Hepatocyte (in vitro differentiated cells): ENCODE results near the gene ITGA4. TPM values are rescaled to one million over a fixed set of nuclear protein-coding genes. Genes with fewer than 3 reads are reported as not detected.

Source experiments
- DNase-seq: peaks from one replicate; pipeline ENCODE4 v3.0.0-alpha.2; 2016; ENCODE audit warnings: low spot score
- H2AFZ ChIP-seq: fragments of 200-600 bp; sonication (generic); 2 replicates; pipeline ENCODE4 v1.6.0; 2016; ENCODE audit warnings: antibody characterized with exemption, mild to moderate bottlenecking
- H3K27ac ChIP-seq: fragments of 200-600 bp; sonication (generic); 2 replicates; pipeline ENCODE4 v1.5.1; 2016; ENCODE audit warnings: mild to moderate bottlenecking
- H3K27me3 ChIP-seq: fragments of 200-600 bp; sonication (generic); 2 replicates; pipeline ENCODE4 v1.6.1; 2016
- H3K36me3 ChIP-seq: fragments of 200-600 bp; sonication (generic); replicated peaks from 2 replicates; pipeline ENCODE4 v1.5.1; 2016; ENCODE audit warnings: low read depth; ENCODE audit not compliant: insufficient read depth
- H3K4me1 ChIP-seq: fragments of 200-600 bp; sonication (generic); 2 replicates; pipeline ENCODE4 v1.5.1; 2016; ENCODE audit warnings: mild to moderate bottlenecking, moderate library complexity; ENCODE audit not compliant: insufficient read depth
- H3K4me2 ChIP-seq: fragments of 200-600 bp; sonication (generic); 2 replicates; pipeline ENCODE4 v1.6.0; 2016
- H3K4me3 ChIP-seq: fragments of 200-600 bp; sonication (generic); 2 replicates; pipeline ENCODE4 v1.5.1; 2016; ENCODE audit warnings: mild to moderate bottlenecking
- H3K79me2 ChIP-seq: fragments of 200-600 bp; sonication (generic); 2 replicates; pipeline ENCODE4 v1.6.0; 2017; ENCODE audit warnings: mild to moderate bottlenecking
- H3K9me2 ChIP-seq: fragments of 200-600 bp; sonication (generic); replicated peaks from 2 replicates; pipeline ENCODE4 v1.6.0; 2017; ENCODE audit warnings: mild to moderate bottlenecking; ENCODE audit not compliant: insufficient read depth
- H3K9me3 ChIP-seq: fragments of 200-600 bp; sonication (generic); 2 replicates; pipeline ENCODE4 v1.5.1; 2016; ENCODE audit warnings: low read depth, mild to moderate bottlenecking
- H4K20me1 ChIP-seq: fragments of 200-600 bp; sonication (generic); 2 replicates; pipeline ENCODE4 v1.6.0; 2016; ENCODE audit warnings: mild to moderate bottlenecking; ENCODE audit not compliant: insufficient read depth, poor library complexity, severe bottlenecking
- EZH2 ChIP-seq: fragments of 200-600 bp; sonication (generic); IDR thresholded peaks from 2 replicates; pipeline ENCODE4 v1.6.1; 2016; ENCODE audit warnings: antibody characterized with exemption, mild to moderate bottlenecking, borderline replicate concordance
- EZH2phosphoT487 ChIP-seq: fragments of 200-600 bp; sonication (generic); IDR thresholded peaks from one replicate; pipeline ENCODE4 v1.6.1; 2018; ENCODE audit warnings: antibody characterized with exemption, mild to moderate bottlenecking, low read depth, moderate library complexity; ENCODE audit not compliant: unreplicated experiment, severe bottlenecking
- WGBS: methylation state at CpG from one replicate; pipeline ENCODE4 v1.1.6; 2016; ENCODE audit warnings: low lambda C conversion rate; ENCODE audit errors: missing lambda C conversion rate; 5-methylcytosine and 5-hydroxymethylcytosine counted together
- polyA plus RNA-seq: library from polyadenylated mRNA; unstranded; fragments of >200 nt; fragmentation: Nextera tagmentation; extraction: Ambion mirVana; gene quantifications from 2 replicates; pipeline ENCODE4 v1.2.1, GENCODE V29; 2016
- total RNA-seq: library from RNA; depleted of rRNA; stranded (reverse); fragments of >200 nt; gene quantifications from 2 replicates; pipeline ENCODE4 v1.2.3, GENCODE V29; 2014
- TF ChIP-seq, protein P1 (sequence below): fragments of 200-600 bp; sonication (generic); IDR thresholded peaks from 2 replicates; pipeline ENCODE4 v1.5.1; 2016; ENCODE audit warnings: antibody characterized with exemption, mild to moderate bottlenecking; ENCODE audit not compliant: poor library complexity

Gene ITGA4
- total and polyA plus RNA-seq, 2 experiments from 2014 or later = 1.9 to 6.3 TPM

DNA sequence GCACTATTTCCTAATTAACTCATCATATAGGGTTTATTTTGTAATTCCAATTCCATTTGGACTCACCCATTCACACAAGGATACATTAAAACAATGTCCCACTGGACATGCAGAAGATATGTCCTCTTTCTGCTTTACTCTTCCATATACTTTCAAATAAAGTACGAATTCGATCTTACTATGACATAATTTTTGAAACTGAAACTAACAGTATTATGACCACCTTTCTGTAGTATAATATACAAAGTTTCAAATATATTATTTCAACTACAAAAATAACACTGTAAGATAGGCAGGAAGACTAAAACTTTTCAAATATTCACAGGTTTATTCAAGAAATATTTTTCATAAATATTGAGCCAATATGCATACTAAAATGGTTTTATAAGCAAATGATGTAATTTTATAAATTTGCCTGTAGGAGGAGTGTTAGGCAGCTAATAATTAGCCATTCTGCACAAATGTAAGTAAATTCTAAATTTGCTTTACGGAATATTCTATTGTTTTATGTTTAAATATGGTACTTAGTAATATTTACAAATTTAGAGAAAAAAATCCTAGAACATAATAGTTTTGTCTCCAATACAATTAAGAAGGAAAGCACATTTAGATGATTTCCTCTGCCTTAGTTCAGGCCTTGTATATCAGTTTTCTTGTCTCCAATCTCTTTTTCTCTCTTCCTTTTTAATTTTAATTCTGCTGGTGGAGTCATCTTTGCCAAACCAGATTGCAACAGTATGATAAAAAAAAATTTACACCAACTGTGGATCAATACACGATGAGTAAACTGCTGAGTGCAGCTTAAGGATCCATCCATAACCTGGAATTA, 113.9 kb downstream of the ITGA4 start:
- no peak for TF ChIP-seq EZH2
- TF ChIP-seq EZH2phosphoT487 = no peak
- TF ChIP-seq, protein P1, sequence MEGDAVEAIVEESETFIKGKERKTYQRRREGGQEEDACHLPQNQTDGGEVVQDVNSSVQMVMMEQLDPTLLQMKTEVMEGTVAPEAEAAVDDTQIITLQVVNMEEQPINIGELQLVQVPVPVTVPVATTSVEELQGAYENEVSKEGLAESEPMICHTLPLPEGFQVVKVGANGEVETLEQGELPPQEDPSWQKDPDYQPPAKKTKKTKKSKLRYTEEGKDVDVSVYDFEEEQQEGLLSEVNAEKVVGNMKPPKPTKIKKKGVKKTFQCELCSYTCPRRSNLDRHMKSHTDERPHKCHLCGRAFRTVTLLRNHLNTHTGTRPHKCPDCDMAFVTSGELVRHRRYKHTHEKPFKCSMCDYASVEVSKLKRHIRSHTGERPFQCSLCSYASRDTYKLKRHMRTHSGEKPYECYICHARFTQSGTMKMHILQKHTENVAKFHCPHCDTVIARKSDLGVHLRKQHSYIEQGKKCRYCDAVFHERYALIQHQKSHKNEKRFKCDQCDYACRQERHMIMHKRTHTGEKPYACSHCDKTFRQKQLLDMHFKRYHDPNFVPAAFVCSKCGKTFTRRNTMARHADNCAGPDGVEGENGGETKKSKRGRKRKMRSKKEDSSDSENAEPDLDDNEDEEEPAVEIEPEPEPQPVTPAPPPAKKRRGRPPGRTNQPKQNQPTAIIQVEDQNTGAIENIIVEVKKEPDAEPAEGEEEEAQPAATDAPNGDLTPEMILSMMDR = no peak
- no peak overlapping the region for H2AFZ ChIP-seq
- H4K20me1 ChIP-seq = no peaks in the 10 kb centered on the region
- peaks cover 12% of the 10 kb centered on the region for H3K4me1 ChIP-seq
- H3K9me3 ChIP-seq = no peaks in the 10 kb centered on the region
- no peak overlapping the region for H3K4me3 ChIP-seq
- H3K4me2 ChIP-seq = no peak overlapping the region
- no peaks in the 10 kb centered on the region for H3K36me3 ChIP-seq
- no peaks in the 10 kb centered on the region for H3K27me3 ChIP-seq
- no peaks in the 10 kb centered on the region for H3K79me2 ChIP-seq
- no peaks in the 10 kb centered on the region for H3K9me2 ChIP-seq
- WGBS = 83% methylated on average over 4 of the region's 4 CpGs
- no peak overlapping the region for H3K27ac ChIP-seq
- DNase-seq = no peak

DNA sequence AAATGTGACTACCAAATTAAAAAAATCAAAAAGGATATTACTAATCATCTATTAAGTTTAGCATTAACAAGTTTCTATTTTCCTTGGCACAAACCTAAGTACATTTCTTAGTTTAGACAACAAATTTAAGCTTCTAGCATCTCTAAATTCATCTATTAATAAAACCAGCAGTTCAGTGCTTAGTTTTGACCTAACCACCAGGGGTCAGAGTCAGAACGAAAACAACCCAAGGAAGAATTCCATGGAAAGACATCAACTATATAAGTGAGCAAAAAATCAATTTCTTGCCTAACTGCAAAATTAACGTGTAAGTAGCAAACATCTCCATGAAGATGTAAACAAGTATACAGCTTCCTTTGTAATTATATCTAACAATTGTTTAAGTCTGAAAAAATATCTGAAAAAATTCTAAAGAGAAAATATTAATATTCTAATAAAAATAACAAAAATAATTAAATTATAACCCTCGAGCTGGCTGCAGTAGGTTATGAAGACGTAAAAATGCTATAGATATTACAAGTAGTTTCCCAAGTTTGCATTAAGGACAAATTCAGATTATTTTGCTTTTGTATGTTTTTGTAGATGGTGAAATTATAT, 116.1 kb downstream of the ITGA4 start:
- no peaks in the 10 kb centered on the region for H3K9me2 ChIP-seq
- no peak overlapping the region for H3K27ac ChIP-seq
- no peaks in the 10 kb centered on the region for H3K79me2 ChIP-seq
- no peak overlapping the region for H2AFZ ChIP-seq
- H3K27me3 ChIP-seq = no peaks in the 10 kb centered on the region
- H3K9me3 ChIP-seq = no peaks in the 10 kb centered on the region
- H3K4me2 ChIP-seq = no peak overlapping the region
- WGBS = 25% methylated on average over 4 of the region's 4 CpGs
- TF ChIP-seq, protein P1 = peak; percentile 64
- no peak for TF ChIP-seq EZH2
- no peaks in the 10 kb centered on the region for H4K20me1 ChIP-seq
- no peak overlapping the region for H3K4me3 ChIP-seq
- peaks cover 12% of the 10 kb centered on the region for H3K4me1 ChIP-seq
- peak; percentile 47 for DNase-seq
- no peaks in the 10 kb centered on the region for H3K36me3 ChIP-seq

DNA sequence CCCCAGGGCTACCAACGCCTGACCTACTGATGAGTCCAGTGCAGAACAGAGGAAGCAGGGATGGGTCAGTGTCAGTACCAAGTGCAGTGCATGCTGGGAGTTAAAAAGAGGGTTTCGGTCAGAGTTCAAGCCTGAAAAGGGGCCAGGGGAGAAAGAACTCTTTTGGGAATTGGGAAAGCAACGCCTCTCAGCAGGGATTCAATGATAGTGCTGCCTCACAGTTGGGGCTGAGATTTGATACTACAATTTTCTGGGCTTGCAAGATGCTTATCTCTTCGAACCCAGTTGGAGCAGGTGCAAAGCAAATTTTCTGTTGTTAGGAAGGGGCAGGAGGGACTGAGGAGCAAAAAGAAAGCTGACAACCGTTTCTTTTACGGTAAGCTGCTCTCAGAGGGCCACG, 117.1 kb downstream of the ITGA4 start:
- 67% methylated on average over 7 of the region's 7 CpGs for WGBS
- Histone ChIP-seq H3K9me2 (no peaks in the 10 kb centered on the region), H3K4me1 (peaks cover 12% of the 10 kb centered on the region), H3K27ac (no peak overlapping the region), H3K36me3 (no peaks in the 10 kb centered on the region), H3K4me3 (no peak overlapping the region), H3K4me2 (no peak overlapping the region), H3K27me3 (no peaks in the 10 kb centered on the region), H2AFZ (no peak overlapping the region), H4K20me1 (no peaks in the 10 kb centered on the region), H3K9me3 (no peaks in the 10 kb centered on the region), H3K79me2 (no peaks in the 10 kb centered on the region)
- TF ChIP-seq, protein P1 = no peak
- no peak for DNase-seq
